Chondrocyte (in vitro differentiated cells): ENCODE measurements around the gene PFDN1. TPM values are rescaled to one million over a fixed set of nuclear protein-coding genes. Genes with fewer than 3 reads are reported as not detected.

Source experiments
- DNase-seq: peaks from one replicate; pipeline ENCODE4 v3.0.0; 2021; ENCODE audit warnings: mixed read lengths, low spot score
- H3K27ac Mint-ChIP-seq: one replicate; pipeline ENCODE4 v1.8.0; 2021; ENCODE audit warnings: mild to moderate bottlenecking, moderate library complexity, mixed read lengths; ENCODE audit not compliant: unreplicated experiment
- H3K27me3 Mint-ChIP-seq: 2 replicates; pipeline ENCODE4 v1.8.0; 2021; ENCODE audit warnings: low read depth, mixed read lengths
- H3K36me3 Mint-ChIP-seq: 2 replicates; pipeline ENCODE4 v1.8.0; 2021; ENCODE audit warnings: low read depth, mixed read lengths
- H3K4me1 Mint-ChIP-seq: 2 replicates; pipeline ENCODE4 v1.8.0; 2021; ENCODE audit warnings: low read depth, mild to moderate bottlenecking, mixed read lengths
- H3K4me3 Mint-ChIP-seq: one replicate; pipeline ENCODE4 v1.8.0; 2021; ENCODE audit warnings: mild to moderate bottlenecking, moderate library complexity, mixed read lengths; ENCODE audit not compliant: unreplicated experiment
- H3K9me3 Mint-ChIP-seq: 2 replicates; pipeline ENCODE4 v1.8.0; 2021; ENCODE audit warnings: low read depth, mixed read lengths
- total RNA-seq: library from RNA; stranded (reverse); gene quantifications from 3 replicates; pipeline ENCODE4 v1.2.1, GENCODE V29; 2021
- TF ChIP-seq, protein P1 (sequence below): fragments of 200-600 bp; sonication (generic); IDR thresholded peaks from 2 replicates; pipeline ENCODE4 v1.5.0; 2021; ENCODE audit warnings: antibody characterized with exemption, mild to moderate bottlenecking, moderate library complexity

The PFDN1 gene
- total RNA-seq, 1 donor from 2014 or later = 44.5 TPM

GRCh38 chr5:140297283-140297682 lies 5.6 kb downstream of the PFDN1 start:
- no peaks in the 10 kb centered on the region for H3K9me3 Mint-ChIP-seq
- H3K4me1 Mint-ChIP-seq = peaks cover 90% of the 10 kb centered on the region
- peak overlapping the region; percentile 87 for H3K27ac Mint-ChIP-seq
- TF ChIP-seq, protein P1, sequence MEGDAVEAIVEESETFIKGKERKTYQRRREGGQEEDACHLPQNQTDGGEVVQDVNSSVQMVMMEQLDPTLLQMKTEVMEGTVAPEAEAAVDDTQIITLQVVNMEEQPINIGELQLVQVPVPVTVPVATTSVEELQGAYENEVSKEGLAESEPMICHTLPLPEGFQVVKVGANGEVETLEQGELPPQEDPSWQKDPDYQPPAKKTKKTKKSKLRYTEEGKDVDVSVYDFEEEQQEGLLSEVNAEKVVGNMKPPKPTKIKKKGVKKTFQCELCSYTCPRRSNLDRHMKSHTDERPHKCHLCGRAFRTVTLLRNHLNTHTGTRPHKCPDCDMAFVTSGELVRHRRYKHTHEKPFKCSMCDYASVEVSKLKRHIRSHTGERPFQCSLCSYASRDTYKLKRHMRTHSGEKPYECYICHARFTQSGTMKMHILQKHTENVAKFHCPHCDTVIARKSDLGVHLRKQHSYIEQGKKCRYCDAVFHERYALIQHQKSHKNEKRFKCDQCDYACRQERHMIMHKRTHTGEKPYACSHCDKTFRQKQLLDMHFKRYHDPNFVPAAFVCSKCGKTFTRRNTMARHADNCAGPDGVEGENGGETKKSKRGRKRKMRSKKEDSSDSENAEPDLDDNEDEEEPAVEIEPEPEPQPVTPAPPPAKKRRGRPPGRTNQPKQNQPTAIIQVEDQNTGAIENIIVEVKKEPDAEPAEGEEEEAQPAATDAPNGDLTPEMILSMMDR = no peak
- H3K27me3 Mint-ChIP-seq = no peaks in the 10 kb centered on the region
- DNase-seq = no peak
- H3K4me3 Mint-ChIP-seq = no peak overlapping the region
- peaks cover 3% of the 10 kb centered on the region for H3K36me3 Mint-ChIP-seq

GRCh38 chr5:140296289-140296688 lies 6.6 kb downstream of the PFDN1 start:
- Mint-ChIP-seq H3K36me3 (peaks cover 3% of the 10 kb centered on the region), H3K9me3 (no peaks in the 10 kb centered on the region), H3K27me3 (no peaks in the 10 kb centered on the region), H3K4me3 (no peak overlapping the region), H3K4me1 (peaks cover 90% of the 10 kb centered on the region), H3K27ac (peak overlapping the region; percentile 55)
- DNase-seq = no peak
- TF ChIP-seq, protein P1 = no peak

GRCh38 chr5:140295414-140295813 lies 7.5 kb downstream of the PFDN1 start:
- no peaks in the 10 kb centered on the region for H3K27me3 Mint-ChIP-seq
- no peak for DNase-seq

GRCh38 chr5:140294753-140295152 lies 8.1 kb downstream of the PFDN1 start:
- Mint-ChIP-seq H3K36me3 (peaks cover 3% of the 10 kb centered on the region), H3K9me3 (no peaks in the 10 kb centered on the region), H3K4me3 (no peak overlapping the region), H3K27ac (peak overlapping the region; percentile 89), H3K4me1 (peaks cover 87% of the 10 kb centered on the region), H3K27me3 (no peaks in the 10 kb centered on the region)
- no peak for DNase-seq
- TF ChIP-seq, protein P1 = no peak

More at GRCh38 chr5:140295414-140295813, 7.5 kb downstream of the PFDN1 start:
- TF ChIP-seq, protein P1 = no peak
- H3K4me3 Mint-ChIP-seq = no peak overlapping the region
- H3K9me3 Mint-ChIP-seq = no peaks in the 10 kb centered on the region
- peak overlapping the region; percentile 89 for H3K27ac Mint-ChIP-seq
- H3K4me1 Mint-ChIP-seq = peaks cover 89% of the 10 kb centered on the region
- H3K36me3 Mint-ChIP-seq = peaks cover 3% of the 10 kb centered on the region

DNA sequence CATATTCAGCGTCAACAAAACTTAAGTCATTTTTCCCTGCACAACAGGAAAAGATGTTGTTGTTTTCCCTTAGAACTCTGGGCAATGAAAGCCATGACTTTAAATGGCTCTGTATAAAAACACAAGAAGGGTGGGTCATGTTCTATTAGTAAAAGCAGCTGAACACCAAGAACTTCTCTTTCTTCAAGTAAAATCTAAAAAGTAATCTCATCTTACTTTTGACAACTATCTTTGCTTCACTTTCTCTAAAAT lies 9.1 kb downstream of the PFDN1 start:
- Mint-ChIP-seq H3K9me3 (no peaks in the 10 kb centered on the region), H3K4me1 (peaks cover 85% of the 10 kb centered on the region), H3K36me3 (no peaks in the 10 kb centered on the region), H3K27ac (no peak overlapping the region), H3K27me3 (no peaks in the 10 kb centered on the region), H3K4me3 (no peak overlapping the region)
- TF ChIP-seq, protein P1 = no peak
- no peak for DNase-seq
